NCI-H446 treated with DMSO at 0.1 percent for 48 hours (cell line): Measurements from ENCODE around the gene PAQR8.
A peak's percentile ranks its signal among the peaks of the same experiment; 100 is the strongest.

Experiments used
- DNase-seq: peaks from one replicate; lab custom pipeline; 2025; lab: John Stamatoyannopoulos, UW

The PAQR8 gene, protein sequence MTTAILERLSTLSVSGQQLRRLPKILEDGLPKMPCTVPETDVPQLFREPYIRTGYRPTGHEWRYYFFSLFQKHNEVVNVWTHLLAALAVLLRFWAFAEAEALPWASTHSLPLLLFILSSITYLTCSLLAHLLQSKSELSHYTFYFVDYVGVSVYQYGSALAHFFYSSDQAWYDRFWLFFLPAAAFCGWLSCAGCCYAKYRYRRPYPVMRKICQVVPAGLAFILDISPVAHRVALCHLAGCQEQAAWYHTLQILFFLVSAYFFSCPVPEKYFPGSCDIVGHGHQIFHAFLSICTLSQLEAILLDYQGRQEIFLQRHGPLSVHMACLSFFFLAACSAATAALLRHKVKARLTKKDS

DNA sequence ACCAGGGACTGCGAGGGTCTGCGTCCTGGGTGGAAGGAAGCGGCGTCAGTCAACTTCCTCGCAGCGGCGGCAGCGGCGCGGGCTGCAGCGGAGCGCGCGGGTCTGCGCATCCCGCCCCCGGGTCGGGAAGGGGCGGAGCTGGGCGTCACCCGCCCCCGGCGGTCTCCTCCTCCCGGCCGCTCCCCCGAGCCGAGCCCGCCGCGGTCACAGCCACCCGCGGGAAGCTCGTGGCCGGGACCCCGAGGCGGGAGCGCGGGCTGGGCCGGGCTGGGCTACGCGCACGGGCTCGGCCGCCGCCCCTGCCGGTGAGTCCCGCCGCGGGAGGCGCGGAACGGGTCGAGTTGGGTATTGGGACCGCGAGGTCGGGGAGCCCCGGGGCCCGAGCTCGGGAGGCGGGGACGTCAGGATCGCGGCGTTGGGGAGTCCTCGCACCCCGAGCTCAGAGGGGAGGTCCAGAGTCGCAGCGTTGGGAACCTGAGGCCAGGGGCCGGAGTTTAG is at the start of gene PAQR8:
Gene PAQR8 (plus strand): TSS at position 207 of the 498 bp plus-strand sequence. CDS start 41,063 bp downstream, outside the sequence.
- peak; percentile 20 for DNase-seq

DNA sequence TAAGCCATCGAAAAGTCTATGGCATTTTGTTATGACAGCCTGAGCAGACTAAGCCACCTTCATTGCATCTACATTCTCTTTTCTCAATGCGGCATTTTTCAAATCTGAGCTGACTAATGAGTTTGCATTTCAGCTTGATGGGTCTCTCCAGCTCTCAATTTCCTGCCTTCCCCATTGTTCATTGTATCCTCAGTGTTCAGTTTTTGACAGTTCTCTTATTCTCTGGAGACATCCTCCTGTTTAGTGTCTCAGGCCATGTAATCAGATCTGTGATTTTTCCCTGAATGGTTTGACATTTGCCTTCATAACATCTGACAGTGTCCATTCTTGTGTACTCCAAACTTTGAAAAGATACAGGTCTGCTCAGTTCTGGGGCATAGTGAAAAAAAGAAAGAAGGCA is 49.5 kb upstream of the PAQR8 start:
- no peak for DNase-seq

DNA sequence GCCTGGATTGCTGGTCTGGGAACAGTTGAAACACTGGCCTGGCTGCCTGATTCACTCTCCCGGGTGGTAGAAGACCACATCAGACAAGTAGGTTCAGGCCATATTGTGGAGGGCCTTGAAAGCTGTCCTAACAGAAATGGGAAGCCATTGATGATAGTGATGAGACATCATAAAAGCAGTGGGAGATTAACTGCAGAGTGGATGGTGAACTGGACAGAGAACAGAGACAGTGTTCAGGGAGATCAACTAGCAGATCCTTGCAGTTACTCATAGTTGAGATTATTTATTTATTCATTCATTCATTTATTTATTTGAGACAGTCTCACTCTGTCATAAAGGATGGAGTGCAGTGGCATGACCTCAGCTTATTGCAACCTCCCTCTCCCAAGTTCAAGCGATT is 47.2 kb upstream of the PAQR8 start:
- DNase-seq, result no peak

DNA sequence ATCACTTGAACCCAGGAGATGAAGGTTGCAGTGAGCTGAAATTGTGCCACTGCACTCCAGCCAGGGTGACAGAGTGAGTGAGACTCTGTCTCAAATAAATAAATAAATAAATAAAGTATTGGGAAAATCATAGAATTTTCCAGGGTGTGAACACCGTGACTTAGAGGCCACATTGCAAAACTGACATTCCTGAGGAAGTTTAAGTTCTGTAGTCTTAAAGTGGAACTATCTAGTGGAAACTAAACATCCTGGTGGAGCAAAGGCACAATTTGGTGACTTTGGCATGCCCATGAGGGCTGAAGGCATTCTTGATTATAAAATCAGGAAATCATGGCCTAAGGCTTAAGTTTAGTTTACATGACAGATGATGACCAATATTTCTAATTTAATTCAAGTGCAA is 44.7 kb upstream of the PAQR8 start:
- no peak for DNase-seq

DNA sequence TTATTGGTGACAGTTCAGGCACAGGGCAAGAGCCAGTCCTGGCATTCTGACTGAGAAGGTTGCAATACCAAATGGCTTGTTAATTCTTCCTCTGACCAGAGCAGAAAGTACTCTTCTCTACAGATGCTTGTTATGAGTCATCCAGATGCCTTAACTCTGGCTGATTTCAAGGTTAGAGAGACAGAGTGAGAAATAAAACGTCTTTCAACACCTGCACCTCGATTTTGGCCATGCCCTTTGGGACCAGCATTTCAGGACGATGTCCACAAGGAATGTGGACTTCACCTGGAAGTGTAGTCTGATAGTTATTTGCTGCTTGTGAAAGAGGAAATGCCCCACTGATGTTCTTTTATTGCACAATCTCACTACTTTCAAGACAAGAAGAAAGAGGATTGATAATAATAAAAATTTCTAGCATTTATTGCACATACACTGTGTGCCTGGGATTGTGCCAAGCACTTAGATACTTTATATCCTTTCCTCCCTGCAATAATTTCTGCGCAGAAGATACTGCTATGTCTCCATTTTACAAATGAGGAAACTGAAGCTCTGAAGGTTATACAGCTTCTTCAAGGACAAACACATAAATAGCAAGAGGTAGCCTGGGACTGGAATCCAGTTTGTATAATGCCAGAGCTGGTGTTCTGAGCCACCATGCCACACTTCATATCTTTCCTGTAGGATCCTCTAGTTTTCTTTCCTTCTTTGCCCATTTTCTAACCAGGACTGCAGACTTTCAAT is 43.9 kb upstream of the PAQR8 start:
- no peak for DNase-seq

DNA sequence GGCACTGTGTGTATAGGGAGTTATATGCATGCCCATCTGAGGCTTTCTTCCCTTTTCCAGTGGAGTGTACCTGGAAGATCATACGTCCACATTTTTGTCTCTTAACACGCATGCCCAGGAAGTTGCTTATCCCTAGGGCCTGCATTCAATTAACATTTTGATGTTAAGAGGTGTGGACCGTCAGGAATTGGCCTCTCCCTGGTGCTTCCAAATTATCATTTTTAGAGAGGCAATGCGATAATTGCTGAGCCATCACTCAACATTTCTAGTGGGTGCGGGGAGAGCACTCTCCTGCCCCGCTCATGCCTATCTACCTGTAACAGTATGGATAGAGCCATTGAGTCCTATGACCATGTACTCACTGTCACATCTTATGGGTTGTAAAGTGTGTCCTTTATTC is 37.8 kb upstream of the PAQR8 start:
- no peak for DNase-seq

- DNase-seq, result no peak
Observed at GRCh38 chr6:52325695-52326471, 36.1 kb upstream of the PAQR8 start.

DNA sequence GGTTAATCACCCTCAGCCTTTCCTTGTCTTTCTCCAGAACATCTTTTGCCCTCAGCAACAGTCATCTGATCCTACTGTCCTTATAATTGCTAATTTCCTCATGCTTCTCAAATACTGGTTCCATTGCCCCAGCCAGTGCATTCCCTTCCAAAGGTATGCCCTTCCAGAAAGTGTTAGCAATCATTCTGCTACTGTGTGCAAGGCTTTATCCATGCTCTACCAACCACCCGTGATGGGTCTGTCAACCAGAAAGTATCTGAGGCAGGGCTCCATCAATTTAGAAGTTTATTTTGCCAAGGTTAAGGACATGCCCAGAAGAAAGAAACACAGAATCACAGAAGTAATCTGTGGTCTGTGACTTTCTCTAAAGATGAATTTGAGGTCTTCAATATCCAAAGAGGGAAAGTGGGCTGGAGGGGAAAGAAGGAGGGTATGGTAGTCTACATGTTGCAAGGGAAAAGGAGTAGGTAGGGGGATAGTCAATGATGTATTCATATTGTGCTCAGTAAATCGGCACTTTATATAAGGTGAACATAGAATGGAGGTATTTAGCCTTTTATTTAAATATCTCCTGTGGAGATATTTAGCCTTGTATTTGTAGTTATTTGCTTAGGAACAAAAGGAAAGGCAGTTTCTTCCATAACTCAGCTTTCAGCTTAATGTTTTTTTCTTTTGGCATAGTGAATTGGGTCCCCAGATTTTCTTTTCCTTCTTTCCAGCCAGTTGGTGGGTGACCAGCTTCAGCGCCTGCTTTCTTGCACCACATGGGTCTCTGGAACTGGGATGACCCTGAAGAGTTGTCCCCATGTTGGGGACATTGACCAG is 35.2 kb upstream of the PAQR8 start:
- no peak for DNase-seq

DNA sequence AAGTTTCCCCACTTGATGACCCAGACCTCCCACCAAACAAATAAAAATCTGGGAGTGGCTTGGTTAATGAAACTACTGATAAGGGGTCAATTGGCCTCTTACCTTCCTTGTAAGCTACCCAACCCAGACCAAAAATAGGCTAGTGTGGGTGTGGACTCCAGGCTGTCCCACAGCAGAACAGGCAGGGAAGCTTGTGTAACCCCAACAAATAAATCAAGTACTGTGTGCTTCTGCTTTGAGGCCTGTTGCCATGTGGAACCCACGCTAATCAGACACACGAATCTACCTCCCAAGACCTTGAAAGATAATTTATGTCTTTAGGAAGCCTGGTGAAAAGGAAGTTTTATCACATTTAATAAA is 33.7 kb upstream of the PAQR8 start:
- DNase-seq, result no peak

DNA sequence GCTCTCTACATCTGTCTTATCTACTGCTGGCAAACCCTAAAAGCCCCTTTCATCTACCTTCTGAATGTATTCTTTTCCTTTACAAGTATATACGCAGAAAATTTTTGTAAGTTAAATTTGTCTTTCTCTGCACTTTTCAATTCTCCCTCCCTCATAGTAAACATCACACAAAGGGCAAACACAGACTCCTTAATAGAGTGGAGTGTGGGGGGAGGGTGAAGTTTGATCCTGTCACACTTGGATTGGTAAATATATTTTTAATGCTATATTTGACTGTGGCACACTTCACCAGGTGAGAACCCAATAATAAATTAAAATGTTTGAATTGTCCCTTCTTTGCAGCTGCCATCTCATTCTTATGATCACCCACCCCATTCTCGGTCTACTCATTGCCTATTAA is 33.2 kb upstream of the PAQR8 start:
- no peak for DNase-seq

DNA sequence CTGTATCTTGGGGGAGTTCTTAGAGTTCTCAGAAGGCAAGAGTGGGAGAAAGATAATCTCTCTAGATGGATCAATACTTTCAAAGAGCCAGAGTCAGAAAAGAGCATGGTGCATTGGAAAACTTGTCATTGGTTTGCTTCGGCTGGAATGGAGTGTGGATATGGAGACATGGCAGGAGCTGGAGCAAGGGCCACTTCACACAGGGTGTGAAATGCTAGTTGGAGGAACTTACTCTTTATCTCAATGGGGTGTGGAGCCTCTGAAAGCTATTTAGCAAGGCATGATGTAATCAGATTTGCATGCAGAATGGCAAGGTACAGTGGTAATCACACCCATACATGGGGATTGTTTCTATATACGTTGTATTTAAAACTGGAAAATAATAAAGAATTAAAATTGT is 31.5 kb upstream of the PAQR8 start:
- no peak for DNase-seq

- no peak for DNase-seq
Observed at GRCh38 chr6:52331793-52332457, 30.0 kb upstream of the PAQR8 start.

DNA sequence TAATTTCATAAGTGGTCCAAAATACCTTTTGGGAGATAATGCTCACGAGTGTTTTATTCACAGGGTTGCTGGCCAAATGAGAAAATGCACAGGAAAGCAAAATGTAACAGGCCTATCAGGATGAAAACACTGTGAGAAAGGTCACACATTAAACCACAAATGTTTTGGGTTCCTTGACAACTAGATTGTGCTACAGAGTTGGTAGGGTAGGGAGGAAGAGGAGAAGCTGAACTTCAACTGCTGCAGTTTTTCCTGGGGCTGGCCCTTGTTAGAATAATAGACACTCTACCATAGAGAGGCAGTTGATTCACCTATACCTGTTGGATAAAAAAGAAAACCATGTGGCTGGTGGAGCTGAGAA is 28.1 kb upstream of the PAQR8 start:
- DNase-seq, result no peak

DNA sequence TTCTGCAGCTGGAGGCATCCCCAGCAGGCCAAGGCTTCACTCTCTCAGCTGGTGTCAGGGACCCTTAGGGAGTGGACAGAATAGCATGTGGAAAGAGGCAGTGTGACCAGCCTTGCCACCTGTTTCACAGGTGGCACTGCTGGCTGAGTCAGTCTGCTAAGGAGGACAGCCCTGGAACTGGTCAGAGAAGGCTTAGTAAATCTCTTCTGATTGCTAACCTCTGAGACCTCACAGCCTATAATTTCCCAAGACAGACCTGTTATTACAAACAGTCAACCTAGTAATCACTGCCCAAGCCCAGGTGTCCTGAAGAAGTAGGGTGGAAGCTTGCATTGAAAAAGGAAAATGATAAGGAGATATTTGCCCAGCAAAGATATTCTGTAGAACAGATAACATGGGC is 26.4 kb upstream of the PAQR8 start:
- no peak for DNase-seq

DNA sequence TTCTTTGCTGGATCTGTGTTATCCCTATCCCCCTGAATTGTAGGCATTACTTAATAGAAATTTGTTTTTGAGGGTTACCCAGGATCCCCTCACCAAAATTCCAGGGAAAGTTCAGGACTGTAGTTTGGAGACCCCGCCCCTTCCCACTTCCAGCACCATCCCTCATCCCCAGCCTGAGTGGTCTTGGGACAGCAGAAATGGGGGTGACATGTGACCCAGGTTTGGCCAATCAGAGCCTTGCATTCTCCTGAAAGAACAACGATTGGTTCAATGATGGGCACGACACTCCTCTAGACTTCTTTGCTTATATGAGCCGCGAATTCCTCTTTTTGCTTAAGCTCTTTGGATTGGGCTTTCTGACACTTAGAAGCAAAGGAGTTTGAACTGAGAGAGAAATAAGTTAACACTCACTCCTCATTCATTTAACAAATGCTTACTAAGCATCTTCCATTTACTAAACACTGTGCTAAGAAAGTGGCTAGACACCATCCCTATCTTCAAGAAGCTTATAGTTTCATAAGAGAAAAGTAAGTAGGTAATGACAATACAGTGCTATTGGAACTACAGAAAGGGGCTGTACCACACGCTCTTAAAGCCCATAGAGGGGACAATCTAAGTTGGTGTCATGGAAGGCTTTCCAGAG is 24.9 kb upstream of the PAQR8 start:
- DNase-seq, result no peak

DNA sequence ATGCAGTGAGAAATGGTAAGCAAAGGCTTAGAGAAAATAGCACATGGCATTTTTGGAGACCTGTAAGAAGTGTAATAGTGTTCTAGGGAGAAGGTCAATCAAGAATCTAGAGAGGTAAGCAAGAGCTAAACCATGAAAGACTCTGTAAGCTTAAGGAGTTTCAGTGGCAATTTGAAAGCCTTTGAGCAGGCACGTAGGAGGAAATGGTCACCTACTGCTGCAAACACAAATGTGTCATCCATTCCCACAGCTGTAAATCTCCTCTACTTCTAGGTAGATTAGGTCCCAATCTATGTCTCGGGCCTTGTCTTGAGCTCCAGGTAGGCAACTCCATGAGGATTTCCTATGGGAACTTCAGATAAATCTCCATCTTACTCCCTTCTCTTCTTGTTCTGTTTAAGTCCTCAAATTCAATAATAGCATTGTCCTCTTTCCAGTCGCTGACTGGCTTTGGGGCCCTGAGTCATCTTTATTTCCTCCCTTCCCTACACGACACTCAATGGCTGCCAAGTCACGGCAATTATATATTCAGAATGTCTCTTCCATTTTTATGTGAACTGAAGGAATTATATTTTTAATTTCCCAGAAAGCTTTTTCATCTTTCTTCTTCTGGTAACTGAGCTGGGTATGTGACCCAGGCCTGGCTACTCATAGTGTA is 24.2 kb upstream of the PAQR8 start:
- no peak for DNase-seq

DNA sequence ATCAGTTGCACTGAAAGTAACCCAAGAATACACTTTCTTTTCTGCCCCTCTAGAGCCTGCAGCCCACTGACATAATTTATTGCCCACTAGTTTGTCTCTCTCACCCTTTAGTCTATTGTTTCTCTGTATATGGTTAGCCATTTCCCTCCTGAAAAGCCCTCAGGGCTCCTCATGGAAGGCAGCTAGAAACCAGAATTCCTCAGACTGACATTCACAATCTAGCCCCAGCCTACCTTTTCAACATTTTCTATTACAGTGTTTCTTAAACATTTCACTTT is 21.4 kb upstream of the PAQR8 start:
- DNase-seq, result no peak

- DNase-seq, result no peak
Observed at GRCh38 chr6:52341561-52342260, 20.2 kb upstream of the PAQR8 start.

- DNase-seq, result no peak
Observed at GRCh38 chr6:52345311-52345710, 16.6 kb upstream of the PAQR8 start.

- no peak for DNase-seq
Observed at GRCh38 chr6:52346503-52346902, 15.4 kb upstream of the PAQR8 start.
